HFFc6 (cell line): ENCODE results near the gene TESK2. TPM values are rescaled to one million over a fixed set of nuclear protein-coding genes. Genes with fewer than 3 reads are reported as not detected.

Experiments
- DNase-seq: peaks from one replicate; pipeline ENCODE4 v3.0.0-alpha.2; 2018
- H3K27ac Mint-ChIP-seq: 2 replicates; pipeline ENCODE4 v1.8.0; 2020; ENCODE audit warnings: mild to moderate bottlenecking, mixed read lengths
- H3K27me3 Mint-ChIP-seq: 2 replicates; pipeline ENCODE4 v1.8.0; 2021; ENCODE audit warnings: mild to moderate bottlenecking, moderate library complexity, mixed read lengths; ENCODE audit not compliant: insufficient read depth
- H3K36me3 Mint-ChIP-seq: 2 replicates; pipeline ENCODE4 v1.8.0; 2021; ENCODE audit warnings: low read depth, mixed read lengths
- H3K4me1 Mint-ChIP-seq: 2 replicates; pipeline ENCODE4 v1.8.0; 2020; ENCODE audit warnings: low read depth, mixed read lengths
- H3K4me3 Mint-ChIP-seq: 2 replicates; pipeline ENCODE4 v1.8.0; 2020; ENCODE audit warnings: mild to moderate bottlenecking, moderate library complexity, mixed read lengths
- H3K9me3 Mint-ChIP-seq: 2 replicates; pipeline ENCODE4 v1.8.0; 2020; ENCODE audit warnings: mild to moderate bottlenecking, mixed read lengths
- total RNA-seq, 6 experiments: library from RNA; stranded (reverse); fragmentation: NEBNext Ultra II Directional; extraction: Animal tissue kit (Norgen Biotek cat#: 25700); gene quantifications; 2 replicates in 1 of 6; 3 replicates in 5 of 6; pipeline ENCODE4 v1.2.3, GENCODE V29; 2021
- TF ChIP-seq, protein P1 (sequence below): fragments of 200-600 bp; sonication (generic); IDR thresholded peaks from 2 replicates; pipeline ENCODE4 v1.5.0; 2021; ENCODE audit warnings: antibody characterized with exemption, mild to moderate bottlenecking

TESK2 gene
- total RNA-seq, 6 experiments from 2014 or later: 0.54 to 1.4 (median 0.82) TPM

- H3K36me3 Mint-ChIP-seq: no peaks in the 10 kb centered on the region
- no peak for DNase-seq
- H3K4me1 Mint-ChIP-seq: peaks cover 10% of the 10 kb centered on the region; the same call in 1 of the 2 replicates
- no peak overlapping the region for H3K4me3 Mint-ChIP-seq
- H3K9me3 Mint-ChIP-seq: no peaks in the 10 kb centered on the region
- H3K27ac Mint-ChIP-seq: no peak overlapping the region
- no peaks in the 10 kb centered on the region; the same call in 1 of the 2 replicates for H3K27me3 Mint-ChIP-seq
- TF ChIP-seq, protein P1, sequence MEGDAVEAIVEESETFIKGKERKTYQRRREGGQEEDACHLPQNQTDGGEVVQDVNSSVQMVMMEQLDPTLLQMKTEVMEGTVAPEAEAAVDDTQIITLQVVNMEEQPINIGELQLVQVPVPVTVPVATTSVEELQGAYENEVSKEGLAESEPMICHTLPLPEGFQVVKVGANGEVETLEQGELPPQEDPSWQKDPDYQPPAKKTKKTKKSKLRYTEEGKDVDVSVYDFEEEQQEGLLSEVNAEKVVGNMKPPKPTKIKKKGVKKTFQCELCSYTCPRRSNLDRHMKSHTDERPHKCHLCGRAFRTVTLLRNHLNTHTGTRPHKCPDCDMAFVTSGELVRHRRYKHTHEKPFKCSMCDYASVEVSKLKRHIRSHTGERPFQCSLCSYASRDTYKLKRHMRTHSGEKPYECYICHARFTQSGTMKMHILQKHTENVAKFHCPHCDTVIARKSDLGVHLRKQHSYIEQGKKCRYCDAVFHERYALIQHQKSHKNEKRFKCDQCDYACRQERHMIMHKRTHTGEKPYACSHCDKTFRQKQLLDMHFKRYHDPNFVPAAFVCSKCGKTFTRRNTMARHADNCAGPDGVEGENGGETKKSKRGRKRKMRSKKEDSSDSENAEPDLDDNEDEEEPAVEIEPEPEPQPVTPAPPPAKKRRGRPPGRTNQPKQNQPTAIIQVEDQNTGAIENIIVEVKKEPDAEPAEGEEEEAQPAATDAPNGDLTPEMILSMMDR: no peak
Measured at GRCh38 chr1:45380730-45381129, 110.2 kb downstream of the TESK2 start.

DNA sequence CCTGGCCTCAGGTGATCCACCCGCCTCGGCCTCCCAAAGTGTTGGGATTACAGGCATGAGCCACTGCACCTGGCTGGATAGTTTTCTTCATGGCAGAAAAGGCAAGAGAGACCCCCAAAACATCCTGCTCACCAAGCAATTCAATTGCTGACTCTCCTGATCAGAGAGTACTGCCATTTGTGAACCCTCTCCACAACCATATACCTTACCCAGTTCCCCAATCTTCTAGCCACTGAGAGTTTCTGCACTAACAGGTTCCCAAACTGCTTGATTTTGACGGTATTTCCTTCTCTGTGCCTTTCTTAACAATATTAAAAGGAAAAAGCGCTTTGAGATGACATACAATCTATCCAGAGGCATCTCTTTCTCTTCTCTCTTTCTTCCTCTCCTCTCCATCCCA is 110.8 kb downstream of the TESK2 start:
- Mint-ChIP-seq H3K27me3 (no peaks in the 10 kb centered on the region; the same call in 1 of the 2 replicates), H3K4me3 (no peak overlapping the region), H3K36me3 (no peaks in the 10 kb centered on the region), H3K4me1 (peaks cover 10% of the 10 kb centered on the region; the same call in 1 of the 2 replicates), H3K27ac (no peak overlapping the region), H3K9me3 (no peaks in the 10 kb centered on the region)
- TF ChIP-seq, protein P1: no peak
- no peak for DNase-seq

DNA sequence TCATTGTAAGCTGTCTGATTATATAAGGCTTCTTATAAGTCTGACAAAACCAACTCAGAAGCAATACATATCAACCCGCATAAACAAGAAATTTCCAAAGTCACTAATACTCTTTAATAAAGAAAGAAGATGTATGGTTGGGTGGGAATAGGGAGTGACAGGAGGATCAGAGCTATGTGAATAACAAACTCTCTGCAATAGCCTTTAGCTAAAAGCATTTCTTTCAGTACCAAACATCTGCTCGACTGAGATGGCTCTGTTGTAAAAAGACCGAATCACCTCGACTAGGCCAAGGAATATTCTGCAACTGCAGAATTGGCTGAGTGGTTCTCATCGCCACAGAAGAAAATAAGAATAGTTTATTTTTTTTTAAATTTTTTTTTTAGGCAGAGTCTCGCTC is 111.4 kb downstream of the TESK2 start:
- no peaks in the 10 kb centered on the region; the same call in 1 of the 2 replicates for H3K27me3 Mint-ChIP-seq

DNA sequence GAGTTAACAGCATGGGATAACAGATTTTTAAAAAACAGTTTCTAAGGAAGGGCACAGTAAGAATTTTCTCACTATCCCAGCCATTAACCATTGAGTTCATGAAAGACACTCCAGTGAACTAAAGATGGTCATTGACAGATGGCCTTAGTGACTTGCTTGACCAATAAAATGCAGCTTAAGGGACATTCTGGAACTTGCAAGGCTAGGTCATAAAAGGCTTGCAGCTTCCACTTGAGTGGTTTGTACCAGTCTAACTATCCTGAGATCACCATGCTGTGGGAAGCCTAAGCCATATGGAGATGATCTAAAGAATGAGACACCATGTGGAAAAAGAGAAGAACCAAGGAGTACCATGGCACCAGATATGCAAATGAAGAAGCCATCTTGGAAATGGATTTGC is 112.8 kb downstream of the TESK2 start:
- H3K4me3 Mint-ChIP-seq: no peak overlapping the region
- no peaks in the 10 kb centered on the region; the same call in 1 of the 2 replicates for H3K27me3 Mint-ChIP-seq
- DNase-seq: no peak
- peaks cover 10% of the 10 kb centered on the region; the same call in 1 of the 2 replicates for H3K4me1 Mint-ChIP-seq
- H3K9me3 Mint-ChIP-seq: no peaks in the 10 kb centered on the region
- H3K27ac Mint-ChIP-seq: no peak overlapping the region
- H3K36me3 Mint-ChIP-seq: no peaks in the 10 kb centered on the region
- TF ChIP-seq, protein P1: no peak

More for the DNA sequence above, 111.4 kb downstream of the TESK2 start:
- Mint-ChIP-seq H3K36me3 (no peaks in the 10 kb centered on the region), H3K4me1 (peaks cover 10% of the 10 kb centered on the region; the same call in 1 of the 2 replicates), H3K27ac (no peak overlapping the region), H3K9me3 (no peaks in the 10 kb centered on the region), H3K4me3 (no peak overlapping the region)
- TF ChIP-seq, protein P1: no peak
- no peak for DNase-seq

DNA sequence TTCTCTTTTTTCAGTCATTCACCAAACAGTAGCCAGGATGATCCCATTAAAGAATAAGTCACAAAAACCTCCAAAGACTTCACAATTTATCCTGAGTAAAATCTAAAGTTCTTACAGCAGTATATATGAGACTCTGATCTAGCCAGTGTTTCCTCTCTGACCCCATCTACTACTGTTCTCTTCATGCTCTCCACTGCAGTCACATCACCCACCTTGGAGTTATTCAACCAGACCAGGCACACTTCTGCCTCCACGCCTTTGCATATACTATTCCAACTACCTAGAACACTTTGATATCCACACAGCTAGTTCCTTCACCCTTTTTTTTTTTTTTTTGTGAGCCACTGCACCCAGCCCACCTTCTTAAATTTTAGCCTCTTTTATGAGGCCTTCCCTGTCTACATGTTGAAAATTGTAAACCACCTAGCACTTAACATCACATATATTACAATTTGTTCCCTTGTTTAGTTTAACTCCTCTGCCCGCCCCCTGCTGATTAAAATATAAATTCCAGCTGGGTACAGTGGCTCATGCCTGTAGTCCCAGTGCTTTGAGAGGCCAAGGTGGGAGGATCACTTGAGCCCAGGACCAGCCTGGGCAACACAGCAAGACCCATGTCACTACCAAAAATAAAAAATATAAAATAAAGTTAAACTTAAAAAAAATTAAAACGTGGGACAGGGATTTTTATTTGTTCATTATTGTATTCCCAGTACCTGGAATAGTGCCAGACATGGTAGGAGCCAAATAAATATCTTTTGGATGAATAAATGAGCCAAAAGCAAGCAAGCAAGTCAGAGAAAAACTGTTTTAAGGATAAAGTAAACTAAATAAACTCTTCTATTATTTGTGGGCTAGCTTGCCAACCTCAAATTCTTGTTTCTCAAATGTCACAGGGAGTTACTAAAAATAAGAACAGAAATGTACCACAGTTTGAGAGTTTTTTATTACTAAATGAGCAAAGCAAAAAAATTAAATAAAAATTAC is 115.6 kb downstream of the TESK2 start:
- TF ChIP-seq, protein P1: no peak; the same call in 1 of the 2 replicates
- Mint-ChIP-seq H3K4me3 (no peak overlapping the region), H3K36me3 (no peaks in the 10 kb centered on the region), H3K9me3 (no peaks in the 10 kb centered on the region), H3K4me1 (peaks cover under 1% of the 10 kb centered on the region; the same call in 1 of the 2 replicates), H3K27me3 (no peaks in the 10 kb centered on the region; the same call in 1 of the 2 replicates), H3K27ac (no peak overlapping the region)
- DNase-seq: peak; percentile 23
